NCI-H524 (cell line): Measurements from ENCODE around the gene PAK5.

Experiments
- DNase-seq, 2 experiments: peaks; one replicate each; lab custom pipeline; 2025; lab: John Stamatoyannopoulos, UW

The PAK5 gene

DNA sequence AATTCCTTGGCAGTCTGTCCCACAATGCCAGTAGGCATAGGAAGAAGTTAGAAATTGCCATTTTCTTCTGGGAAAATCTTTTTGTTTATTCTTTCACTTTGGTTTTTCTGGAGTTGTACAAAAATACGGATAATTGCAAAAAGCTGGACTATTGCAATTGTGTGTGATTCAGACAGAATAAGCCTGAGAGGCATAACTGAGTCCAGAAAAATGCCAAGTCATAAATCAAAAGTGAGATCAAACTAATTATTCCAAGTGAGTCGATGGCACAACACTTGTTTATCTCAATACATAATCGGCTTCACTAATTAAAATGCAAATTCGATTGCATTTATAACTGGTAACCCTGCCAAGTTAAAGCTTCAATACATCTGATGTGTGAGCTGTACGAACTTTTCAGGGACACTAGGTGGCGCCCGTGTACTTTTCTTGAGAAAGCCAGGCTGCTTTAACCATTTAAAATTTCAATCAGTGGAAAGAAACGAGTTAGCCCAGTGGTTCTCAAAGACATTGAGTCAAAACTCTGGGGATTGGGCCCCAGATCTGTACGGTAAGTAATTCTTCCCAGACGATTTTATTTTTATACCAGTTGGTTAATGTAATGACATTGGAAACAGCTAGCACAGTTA lies 221.9 kb downstream of the PAK5 start:
- DNase-seq, result peak; percentile 69 to 83

DNA sequence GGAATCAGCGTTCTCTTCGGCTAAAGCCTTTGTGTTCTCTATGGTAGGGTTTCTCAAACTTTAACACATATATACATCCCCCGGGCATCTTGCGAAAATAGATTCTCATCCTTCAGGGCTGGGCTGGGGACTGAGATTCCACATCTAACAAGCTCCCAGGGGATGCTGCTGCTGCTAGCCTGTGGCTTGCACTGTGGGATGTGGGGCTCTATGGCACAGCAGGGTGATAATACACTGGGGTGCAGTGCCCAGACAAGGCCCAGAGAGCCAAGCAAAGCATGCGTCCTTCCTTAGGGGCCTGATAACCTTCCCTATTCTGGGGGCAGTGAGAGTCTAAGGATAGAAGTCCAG lies 222.4 kb downstream of the PAK5 start:
- DNase-seq, result no peak

DNA sequence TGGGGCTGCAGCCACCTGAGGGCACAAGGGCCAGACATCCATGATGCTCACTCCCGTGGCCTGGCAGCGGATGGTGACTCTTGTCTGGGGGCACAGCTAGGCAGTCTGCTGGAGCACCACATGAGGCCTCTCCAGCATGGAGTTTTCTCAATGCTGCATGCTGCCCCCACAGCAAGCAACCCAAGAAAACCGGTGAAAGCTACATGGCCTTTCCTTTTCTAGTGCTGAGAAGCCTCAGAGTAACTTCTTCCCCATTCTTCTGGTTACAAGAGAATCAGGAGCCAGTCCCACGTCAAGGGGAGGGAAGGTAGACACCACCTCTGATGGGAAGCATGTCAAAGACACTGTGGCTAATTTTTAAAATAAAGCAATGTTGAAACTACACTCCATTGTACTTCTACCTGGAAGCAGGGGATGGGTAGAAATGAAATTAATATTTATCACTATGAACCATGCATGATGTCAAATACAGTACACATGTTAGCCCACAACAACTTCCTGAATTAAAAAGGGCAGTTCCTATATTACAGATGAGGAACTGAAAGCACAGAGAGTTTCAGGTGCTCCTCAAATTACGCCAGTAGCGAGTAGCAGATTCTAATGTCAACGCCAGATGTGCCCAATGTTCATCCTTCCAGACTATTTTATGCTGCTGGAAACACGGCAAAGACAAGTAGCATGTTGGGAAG lies 223.0 kb downstream of the PAK5 start:
- DNase-seq, result peak in 1 of 2 experiments; percentile 21

DNA sequence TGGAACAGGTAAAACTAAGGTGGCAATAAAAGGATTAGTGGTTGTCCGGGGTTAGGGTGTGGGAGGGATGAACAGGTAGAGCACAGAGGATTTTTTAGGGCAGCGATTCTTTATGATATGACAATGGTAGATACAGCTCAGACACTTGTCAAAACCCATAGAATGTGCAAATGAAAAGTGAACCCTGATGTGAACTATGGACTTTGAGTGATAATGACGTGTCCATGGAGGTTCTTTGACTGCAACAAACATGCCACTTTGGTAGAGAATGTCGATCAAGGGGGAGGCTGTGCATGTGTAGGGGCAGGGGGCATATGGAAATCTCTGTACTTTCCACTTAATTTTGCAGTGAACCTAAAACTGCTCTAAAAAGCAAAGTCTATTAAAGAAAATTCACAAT lies 223.8 kb downstream of the PAK5 start:
- no peak for DNase-seq

DNA sequence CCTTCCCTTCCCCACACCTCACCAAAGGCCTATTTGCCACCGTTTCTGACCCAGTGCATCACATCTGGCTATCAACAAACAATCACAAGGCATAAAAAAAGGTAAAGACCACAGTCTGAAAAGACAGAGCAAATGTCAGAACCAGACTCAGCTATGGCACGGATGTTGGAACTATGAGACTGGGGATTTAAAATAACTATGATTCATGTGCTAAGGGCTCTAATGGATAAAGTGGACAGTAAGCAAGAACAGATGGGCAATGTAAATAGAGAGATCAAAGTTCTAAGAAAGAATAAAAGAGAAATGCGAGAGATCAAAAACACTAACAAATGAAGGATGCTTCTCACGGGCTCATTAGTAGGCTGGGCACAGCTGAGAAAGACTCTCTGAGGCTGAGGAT lies 225.0 kb downstream of the PAK5 start:
- DNase-seq, result no peak

DNA sequence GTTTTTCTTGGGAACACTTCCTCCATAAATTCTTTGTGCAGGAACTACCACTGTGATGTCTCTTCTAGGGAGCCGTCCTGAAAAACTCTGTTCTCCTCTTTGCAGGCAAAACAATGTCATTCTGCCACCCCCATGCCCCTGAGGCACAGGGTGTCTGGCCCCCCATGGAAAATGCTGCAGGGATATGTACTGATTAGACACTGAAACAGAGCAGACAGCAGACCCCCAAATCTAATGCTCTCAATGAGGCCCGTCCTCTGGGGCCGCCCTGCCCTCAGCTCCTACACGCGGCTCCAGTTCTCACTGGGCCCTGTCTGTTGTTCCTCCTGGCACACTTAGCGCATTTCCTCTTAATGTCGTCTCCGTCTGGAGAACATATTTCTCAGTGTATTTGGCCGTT lies 227.0 kb downstream of the PAK5 start:
- DNase-seq, result no peak

DNA sequence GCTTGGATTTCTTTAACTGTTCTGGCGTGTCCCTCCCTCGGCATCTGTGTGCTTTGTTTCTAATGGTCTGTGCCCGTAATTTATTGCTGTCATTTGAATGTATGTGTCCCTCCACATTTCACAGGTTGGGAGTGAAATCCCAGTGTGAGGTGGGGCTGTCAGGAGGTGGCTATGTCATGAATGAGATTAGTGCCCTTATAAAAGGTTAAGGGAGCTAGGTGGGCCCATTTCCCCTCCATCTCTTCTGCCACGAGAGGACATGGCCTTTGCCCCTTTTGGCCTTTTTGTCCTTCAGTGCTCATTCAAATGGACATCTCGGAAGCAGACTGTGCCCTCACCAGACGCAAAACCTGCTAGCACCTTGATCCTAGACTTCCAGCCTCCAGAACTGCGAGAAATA lies 228.2 kb downstream of the PAK5 start:
- DNase-seq, result no peak

DNA sequence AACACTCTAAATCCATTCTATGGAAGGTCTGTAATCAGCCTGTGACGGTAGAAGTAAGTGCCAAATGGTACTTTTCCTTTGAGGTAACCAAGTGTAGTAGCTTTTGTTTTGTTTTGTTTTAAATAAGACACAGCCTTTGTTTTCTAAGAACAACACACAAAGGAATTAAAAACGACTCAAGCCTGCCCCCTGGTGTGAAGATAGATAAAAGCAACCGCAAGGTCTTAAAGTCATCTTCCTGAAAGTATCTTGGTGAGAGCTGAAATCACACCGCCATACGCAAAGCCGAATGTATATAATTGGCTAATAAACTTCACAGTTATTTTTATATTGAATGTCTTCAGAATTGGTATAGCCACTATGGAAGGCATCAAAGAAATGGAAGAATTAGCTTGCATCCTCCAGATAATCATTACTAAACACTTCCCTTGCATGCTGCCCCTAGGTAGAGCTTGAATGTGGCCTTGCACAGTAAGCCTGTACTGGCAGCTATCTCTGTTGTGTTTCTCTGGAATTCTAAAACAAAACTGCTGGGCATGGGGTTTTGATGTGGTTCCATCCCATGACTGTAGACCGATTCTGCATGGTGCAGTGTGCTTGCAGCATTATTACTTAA lies 228.9 kb downstream of the PAK5 start:
- DNase-seq, result peak; percentile 55 to 79

DNA sequence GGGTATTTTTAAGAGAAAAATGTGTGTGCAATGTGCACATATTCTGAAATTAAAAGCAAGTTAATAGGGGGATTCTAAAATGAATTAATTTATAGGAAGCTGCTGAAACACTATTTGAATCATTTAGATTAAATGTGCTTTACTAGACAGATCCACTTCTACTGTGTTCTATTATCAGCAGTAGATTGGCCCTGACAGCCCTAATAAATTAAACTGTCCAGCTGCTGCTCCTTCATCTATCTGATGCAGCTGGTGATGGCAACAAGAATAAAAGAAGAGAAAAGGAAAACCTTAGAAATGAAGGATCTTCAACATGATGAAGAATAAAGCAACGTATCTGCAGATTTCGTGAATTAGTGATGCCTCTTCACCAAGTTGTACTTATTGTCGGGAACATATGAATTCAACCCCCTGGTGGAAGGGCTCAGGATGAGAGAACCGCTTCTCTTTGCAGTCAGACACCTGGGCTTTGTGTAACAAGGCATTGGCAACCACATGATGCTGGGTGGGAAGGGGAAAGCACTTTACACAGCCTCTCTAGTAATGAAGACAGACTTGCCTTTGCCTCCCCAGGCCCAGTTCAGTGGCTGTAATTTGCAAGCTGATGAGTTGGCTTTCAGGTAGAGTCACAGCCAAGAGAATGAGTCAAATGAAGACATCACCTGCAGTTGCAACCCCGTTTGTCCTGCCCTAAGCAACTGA lies 230.1 kb downstream of the PAK5 start:
- peak in 1 of 2 experiments; percentile 21 for DNase-seq

DNA sequence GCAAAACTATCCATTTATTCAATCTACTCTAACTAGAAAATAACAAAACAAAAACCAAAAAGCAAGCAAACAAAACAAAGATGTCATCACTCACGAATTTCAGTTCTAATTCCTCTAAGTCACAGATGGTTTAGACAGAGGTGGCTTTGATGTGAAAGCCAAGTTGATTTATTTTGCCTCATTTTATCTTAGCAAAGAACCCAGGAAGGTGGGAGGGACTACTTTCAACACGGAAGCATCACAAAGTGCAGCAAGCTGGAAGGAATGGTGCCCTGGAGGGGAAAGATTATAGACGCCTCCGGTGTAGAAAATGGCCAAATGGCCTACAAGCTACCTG lies 236.1 kb downstream of the PAK5 start:
- no peak for DNase-seq

DNA sequence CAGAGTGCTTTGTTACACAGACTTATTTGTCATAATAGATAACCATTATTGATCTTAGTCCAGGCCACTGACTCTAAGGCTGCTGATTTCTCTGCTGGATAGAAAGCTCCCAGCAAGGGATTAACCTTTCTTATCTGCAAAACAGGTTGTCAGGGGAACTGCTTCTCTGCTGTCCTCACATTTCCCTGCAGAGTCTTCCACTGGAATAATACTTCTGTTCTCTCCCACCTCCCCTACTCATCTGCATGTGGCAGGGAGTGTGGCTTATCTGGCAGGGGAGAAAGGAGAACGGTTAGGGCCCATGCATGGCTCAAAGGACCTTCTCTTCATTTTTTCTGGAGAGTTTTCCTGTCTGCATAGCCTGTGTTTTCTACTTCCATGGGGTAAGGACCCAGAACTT lies 238.3 kb downstream of the PAK5 start:
- no peak for DNase-seq

DNA sequence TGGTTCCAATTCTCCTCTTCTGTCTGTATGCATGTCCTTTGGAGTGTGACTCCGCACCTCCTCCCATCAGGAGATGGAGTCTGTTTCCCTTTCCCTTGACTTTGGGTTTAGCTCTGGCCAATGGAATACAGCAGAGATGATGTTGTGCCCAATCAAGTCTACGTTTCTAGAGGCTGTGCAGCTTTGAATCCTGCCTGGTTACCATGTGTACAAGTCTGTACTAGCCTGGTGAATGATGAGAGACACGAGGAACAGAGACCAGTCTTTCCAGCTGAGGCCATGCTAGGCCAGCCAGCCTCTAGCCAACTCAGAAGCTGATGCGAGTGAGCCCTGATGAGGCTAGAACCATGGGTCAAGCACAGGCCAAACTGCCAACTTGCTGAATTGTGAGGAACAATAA lies 241.3 kb downstream of the PAK5 start:
- no peak for DNase-seq

DNA sequence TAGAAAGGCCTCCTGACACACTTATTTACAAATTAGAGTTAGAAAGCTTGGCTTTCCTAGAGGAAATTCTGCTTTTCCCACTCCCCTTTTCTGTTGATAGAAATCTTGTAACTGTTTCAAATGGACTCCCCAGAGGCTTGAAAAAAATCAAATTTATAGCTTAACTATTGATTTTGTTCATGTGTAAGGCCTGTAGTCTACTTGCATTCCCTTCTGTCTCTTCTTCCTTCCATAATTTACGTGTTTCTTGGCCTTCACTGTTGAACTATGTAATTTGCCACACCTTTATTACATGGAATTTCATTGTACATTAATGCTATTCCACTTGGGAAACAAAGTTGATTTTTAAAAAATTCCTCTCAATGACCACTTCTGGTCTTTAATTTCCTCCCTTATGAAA lies 243.1 kb downstream of the PAK5 start:
- DNase-seq, result no peak

DNA sequence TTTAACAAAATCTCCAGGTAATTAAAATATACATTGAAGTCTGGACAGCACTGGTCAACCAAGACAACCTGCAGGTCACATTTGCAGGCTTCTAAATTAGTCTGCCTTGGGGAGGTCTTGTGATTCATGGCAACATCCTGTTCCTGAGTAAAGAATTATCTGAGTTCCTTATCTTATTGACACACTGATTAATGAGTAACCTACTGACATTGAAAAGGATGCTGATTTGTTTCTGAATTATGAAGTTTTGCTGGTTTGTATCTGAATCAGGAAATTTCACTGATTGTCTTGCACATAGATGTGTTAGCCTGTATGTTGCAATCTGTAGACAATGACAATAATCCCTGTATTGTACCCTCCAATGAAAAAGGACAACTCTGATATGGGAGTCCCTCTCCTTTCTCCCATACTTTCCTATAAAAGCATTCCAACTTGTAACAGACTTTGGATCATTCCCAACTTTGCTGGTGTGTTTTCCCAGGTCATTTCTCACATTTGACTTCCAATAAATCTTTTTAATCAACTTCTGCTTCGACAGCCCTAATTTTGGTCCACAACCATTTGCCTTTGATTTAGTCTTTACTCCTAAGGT lies 244.5 kb downstream of the PAK5 start:
- no peak for DNase-seq

DNA sequence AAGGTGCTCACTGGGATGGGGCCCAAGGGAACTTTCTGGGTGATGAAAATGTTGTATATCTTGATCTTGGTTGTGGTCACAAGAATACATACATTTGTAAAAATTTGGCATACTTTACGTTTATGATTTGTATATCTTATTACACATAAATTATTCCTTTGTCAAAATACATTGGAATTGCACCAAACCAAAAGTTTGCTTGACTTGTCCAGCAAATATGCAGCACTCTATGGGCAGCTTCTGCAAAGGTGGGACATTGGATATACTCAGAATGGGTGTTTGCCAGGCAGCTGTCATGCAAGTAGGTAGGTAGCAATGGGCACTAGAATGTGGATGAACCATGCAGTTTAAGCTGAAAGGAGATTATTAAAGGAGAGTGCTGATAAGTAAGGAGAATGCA lies 246.5 kb downstream of the PAK5 start:
- no peak for DNase-seq

DNA sequence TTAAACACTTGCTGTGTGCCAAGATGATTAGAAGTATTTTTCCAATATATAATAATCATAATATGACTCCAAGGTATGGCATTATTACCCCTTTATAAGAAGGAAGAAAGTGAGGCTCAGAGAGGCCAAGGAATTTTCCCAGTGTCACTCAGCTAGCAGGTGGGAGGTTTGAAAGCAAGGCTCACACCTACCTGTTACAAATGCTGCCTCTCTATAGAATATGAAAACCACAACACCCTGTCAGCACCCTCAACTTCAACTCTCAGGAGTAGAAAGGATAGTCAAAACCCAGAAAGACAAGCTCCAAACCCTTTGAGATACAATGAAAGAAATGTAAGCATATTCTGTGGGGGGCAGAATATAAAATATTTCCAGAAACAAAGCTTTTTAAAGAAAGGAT lies 247.8 kb downstream of the PAK5 start:
- DNase-seq, result no peak

DNA sequence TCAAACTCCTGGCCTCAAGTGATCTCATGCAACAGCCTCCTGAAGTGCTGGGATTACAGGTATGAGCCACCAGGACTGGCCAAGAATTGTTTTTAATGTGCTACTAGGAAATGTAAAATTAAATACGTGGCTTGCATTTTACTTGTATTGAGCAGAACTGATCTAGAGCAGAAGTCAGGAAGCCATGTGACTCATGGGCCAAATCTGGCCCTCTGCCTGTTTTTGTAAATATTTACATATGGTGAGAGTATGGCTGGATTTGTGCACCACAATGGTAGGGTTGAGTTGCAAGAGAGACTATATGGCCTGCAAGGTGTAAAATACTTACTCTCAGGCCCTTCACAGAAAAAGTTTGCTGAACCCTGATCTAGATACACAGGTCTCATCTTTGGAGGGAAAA lies 248.7 kb downstream of the PAK5 start:
- DNase-seq, result no peak

DNA sequence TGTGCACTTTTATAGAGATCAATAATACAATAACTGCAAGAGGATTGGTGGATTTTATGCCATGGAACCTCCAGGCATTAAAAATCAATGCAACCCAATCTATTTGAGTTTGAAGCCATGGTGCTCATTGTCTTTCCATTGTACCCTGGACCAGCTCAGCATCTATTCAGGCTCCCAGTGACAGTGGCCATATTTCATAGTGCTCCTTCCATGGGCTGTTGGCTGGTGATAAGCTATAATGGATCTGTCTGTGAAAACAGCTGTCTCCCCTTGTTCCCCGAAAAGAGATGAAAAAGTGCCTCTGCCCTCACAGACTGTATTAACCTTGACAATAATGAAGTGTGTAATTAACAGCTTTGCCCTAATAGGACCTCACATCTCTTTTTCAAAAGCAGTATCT lies 250.2 kb downstream of the PAK5 start:
- DNase-seq, result no peak

DNA sequence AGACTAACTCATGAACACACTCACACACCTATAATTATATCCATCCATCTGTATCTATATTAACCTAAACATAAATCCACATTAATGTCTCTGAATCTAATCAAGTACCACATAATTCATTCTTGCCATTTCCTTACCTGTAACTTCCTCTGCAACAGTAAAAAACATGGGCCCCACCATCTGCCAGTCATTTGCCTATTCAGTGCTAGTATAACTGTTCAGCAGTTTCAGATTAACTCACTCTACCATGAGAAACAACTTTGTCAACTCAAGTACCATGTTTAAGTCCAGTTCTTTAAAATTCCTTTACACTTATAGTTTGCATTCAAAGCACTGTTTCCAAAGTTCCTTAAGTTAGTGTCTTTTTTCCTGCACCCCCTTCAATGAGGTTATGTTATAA lies 255.7 kb downstream of the PAK5 start:
- peak in 1 of 2 experiments; percentile 7 for DNase-seq

DNA sequence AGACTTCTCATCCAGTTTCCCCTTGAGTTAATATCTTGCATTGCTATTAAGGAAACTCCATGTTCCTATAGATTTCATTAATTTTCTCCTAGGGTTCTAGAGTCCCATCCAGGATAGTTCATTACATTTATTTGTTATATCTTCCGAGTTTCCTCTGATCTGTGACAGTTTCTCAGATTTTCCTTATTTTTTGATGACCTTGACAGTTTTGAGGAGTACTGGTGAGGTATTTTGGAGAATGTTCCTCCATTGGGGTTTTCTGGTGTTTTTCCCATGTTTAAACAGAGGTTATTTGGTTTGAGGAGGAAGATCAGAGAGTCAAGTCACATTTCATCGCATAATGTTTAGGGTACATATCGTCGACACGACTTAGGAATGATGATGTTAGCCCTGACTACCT lies 256.7 kb downstream of the PAK5 start:
- DNase-seq, result no peak

DNA sequence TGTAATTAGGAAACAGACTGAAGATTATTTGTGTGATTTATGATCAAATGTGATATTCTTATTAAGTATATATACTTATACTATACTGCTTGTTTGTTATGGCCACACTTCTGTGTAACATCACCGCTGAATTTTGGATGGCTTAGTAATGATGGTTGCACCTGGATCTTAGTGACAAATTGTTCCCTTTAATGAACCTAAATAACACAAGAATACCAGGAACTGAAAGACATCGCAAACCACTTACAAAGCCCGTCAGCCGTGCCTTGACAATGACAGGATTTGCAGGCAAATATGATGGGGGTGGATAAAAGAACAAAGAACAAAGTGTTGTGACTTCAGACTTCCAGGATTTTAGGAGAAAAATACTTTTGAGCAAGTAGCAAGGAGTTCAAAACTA lies 257.4 kb downstream of the PAK5 start:
- DNase-seq, result no peak

DNA sequence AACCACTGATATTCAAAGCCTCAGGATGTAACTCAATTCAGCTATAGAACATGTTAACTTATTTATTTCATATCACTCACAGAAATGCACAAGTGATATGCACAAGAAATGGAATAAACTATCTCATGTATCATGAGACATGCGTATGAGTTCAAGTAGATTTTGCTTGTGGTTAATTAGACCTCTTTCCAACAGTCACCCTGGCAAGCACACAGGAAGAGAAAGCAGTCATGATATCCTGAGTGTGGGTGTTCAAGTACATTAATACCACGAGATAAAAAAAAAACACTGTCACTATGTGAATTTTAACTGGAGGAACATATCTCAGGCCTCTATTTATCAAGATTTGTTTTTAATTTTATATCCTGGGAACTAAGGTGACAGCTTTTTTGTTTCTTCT lies 260.3 kb downstream of the PAK5 start:
- no peak for DNase-seq

DNA sequence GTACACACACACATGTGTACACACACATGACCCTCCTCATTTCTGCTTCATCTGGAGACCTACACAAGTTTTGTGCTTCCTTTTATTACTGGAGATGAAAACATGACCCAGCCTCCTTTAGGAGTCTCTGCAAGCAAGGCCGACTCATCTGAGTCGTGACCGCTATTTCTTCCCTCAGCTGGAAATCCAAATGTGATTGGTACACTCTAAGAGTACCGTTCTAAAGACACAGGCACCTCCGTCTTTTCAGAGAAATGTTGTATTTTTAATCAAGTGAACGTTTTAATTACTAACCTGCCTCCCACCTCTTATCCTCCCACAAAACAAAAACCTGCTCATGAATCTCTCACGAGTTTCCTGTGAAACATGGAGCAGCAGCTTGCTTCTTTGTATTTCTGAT lies 261.5 kb downstream of the PAK5 start:
- DNase-seq, result no peak
